ENCODE results near the gene JPT2.
"Not testable (repeated sequence)": the region's sequence is repeated elsewhere in the genome, so short reads cannot be mapped to it uniquely, and the experiment has no call there.

JPT2 gene

DNA sequence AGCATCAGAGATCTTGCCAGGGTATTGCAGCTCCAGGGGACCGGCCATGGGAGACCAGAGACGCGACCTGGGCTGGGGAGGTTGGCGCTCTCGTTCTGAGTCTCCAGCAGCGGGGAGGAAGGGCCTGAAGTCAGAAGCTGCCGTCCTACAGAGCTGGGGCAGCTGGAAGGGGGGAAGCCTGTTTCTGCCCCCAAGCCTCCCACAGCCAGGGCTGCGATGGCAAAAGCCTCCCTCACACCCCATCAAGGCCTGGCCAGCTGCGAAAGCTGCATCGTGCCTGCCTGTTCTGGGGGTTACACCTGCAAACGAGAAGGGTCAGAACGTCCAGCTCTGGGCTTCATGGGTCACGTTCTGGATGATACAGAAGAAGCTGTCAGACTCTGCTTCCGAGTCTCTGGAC, 54.0 kb downstream of the JPT2 start:
- no peak for DNase-seq (ENCODE audit: low spot score)

DNA sequence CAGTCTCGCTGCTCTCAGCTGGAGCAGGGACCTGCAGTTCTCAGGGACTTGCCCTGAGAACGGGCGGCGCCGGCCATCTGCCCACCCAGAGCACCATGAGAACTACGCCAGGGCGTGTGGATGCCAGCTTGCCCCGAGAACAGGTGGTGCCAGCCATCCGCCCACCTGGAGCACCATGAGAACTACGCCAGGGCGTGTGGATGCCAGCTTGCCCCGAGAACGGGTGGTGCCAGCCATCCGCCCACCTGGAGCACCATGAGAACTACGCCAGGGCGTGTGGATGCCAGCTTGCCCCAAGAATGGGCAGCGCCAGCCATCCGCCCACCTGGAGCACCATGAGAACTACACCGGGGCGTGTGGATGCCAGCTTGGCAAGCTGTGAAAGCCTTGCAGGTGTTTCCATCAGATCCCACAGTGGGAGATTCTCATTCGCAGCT, 54.5 kb downstream of the JPT2 start:
- DNase-seq (ENCODE audit: low spot score) = not testable (repeated sequence)

DNA sequence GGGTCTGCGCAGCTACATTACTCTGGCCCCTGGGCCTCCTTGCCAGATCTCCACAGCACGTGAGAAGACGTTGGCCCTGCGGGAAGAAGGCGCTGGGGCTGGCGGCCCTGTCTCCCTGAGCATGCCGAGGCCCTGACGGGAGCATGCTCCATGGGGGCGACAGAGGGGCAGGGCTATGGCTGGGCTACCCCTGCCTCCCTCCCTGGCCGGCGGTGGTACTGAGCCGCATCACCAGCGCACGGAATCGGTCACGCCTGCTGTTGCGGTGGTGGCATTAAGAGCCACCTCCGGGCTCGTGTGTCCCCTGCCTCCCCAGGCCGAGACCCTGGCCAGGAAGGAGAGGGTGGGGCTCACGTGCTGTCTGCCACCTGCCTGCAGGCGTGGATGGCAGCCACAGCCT, 56.0 kb downstream of the JPT2 start:
- no peak for DNase-seq (ENCODE audit: low spot score)

DNA sequence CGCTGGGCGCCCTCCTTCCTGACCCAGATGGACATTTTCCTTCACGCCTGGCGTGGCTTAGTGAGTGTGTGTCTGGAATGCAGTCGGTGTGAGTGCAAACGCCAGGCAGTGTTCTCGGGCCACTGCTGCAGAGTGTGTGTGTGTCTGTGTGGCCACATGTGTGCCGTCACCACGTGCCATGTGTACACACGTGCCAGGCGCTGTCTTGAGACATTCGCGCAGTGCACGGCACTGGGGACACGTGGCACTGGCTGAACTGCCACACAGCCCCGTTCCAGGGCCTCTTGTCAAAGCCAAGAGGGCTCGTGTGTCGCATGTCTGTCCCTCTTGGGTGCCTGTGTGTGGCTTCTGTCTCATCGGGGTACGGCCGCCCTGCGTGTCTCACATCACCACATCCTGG, 56.7 kb downstream of the JPT2 start:
- DNase-seq (ENCODE audit: low spot score) = no peak

DNA sequence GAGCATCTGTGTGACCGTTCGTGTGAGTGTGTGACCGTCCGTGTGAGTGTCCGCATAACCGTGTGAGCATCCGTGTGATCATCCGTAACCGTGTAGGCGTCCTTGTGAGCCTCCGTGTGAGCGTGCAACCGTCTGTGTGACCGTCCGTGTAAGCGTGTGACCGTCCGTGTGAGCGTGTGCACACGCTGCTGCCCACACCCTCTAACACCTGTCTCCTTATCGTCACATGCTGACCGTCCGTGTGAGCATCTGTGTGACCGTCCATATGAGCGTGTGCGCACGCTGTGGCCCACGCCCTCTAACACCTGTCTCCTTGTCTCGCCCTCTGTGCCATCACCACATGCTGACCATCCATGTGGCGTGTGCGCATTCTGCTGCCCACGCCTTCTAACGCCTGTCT, 62.2 kb downstream of the JPT2 start:
- no peak for DNase-seq (ENCODE audit: low spot score)

DNA sequence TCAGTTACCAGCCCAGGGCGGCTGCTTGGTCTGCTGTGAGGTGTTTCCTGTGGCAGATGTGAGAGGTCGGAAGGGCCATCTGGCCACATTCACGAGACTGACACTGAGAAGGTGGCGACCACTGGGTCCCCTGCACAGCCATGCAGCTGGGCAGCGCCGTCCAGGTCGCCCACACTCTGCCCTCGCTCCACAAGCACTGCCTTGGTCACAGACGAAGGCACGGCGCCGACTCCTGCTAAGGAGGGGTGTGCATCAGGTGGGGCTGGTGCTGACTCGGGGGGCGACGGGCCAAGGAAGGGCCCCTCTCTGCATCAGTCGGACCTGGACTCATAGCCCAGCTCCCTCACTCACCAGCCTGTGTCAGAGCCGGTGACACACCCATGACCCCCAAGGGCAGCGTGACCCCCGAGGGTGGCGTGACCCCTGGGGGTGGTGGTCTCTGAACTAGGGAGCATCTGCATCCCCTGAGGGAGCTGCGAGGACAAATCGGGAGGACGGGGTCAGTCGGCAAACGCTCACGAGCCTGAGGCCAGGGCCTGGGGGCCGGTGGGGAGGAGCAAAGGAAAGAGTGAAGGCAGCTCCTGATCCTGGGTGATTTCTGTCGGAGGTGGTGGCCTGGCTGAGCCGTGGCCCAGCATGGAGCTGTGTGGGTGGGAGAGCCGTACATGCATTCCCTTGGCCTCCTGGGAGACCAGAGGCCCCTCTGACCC, 62.9 kb downstream of the JPT2 start:
- DNase-seq (ENCODE audit: low spot score) = no peak

DNA sequence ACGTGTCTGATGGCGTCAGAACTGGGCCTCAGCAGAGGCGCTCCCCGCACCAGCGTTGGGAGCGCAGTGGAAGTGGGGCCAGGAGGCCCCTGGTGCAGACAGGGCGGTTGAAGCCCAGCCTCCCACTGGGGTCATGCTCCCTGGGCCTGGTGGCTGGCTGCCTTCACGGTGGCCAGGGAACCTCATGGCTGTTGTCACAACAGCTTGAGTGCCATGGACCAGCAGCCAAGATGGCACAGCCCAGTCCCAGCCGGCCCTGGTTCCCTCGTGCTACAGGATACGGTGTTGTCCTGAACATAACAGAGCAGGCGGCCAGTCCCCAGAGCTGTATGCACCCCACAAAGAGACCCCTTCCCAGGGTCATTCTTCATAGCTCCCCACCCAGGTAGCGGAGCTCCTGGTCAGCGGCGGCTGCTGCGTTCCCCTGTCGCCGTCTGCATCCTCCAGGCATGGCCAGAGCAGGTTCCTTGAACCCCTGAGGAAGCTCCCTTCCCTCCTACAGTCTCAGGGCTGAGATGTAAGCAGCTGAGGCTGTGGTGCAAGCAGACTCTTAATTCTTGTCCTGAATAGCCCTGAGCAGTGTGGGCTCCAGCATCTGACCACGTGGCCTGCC, 63.6 kb downstream of the JPT2 start:
- DNase-seq (ENCODE audit: low spot score) = no peak

DNA sequence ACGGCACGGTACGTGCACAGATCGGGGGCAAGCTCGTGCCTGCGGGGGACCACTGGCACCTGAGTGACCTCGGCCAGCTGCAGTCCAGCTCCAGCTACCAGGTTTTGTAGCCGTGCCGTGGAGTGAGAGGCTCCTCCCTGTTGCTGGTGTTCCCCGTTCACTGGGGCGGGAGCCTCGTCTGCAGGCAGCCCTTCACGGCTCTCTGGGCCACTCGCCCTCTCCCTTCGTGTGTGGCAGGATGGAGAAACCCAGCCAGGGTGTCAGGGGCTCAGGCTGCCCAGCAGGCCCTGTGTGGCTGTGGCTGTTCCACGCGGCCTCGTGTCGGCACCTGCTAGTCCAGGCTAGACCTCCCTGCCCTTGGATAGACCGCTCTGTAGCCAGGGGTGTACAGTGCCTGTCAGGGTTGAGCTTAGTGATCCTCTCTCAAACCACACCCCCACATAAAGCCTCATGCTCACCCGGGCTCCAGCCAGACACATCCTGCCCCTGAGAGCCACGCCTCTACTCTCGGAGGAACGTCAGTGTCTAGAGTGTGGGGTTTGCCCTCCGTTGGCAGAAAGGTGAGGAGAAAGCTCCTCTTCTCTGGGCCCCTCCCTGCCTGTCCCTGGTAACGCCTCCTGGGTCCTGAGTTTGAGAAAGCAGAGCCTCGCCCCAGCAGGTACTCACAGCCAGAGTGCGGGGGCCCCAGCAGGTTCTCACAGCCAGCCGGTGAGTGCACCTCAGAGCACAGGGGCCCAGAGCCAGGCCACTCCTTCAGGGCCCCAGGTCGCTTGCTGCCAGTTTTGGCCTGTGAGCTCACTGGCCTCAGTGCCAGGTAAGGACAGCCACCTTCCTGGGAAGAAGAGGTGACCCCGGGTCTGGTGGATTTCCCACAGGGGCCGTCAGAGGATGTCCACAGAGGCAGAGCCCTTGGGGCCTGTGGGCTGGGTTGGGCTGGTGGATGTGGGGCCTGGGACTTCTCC, 65.6 kb downstream of the JPT2 start:
- DNase-seq (ENCODE audit: low spot score) = no peak

DNA sequence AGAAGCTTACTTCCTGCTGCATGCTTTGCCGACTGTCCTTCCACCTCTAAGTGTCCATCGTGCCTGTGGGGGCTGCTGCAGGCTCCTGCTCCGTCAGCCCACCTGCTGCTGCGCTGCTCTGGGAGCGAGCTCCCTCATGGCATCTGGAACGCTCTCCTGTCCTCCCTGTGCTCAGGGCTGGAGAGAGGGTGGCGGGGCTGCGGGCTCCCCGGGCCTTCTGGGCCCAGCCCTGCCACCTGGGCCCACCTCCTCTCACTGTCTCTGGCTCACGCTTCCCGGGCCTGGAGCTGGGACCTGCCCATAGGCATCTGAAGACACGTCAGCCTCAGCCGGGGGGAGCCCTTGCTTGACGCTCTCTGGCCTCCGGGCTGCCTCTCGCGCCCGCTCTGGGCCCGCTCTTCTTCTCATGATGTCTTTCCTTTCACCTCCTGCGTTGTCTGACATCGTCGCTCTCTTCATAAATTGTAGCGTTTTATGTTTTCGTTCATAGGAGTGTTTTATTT, 66.3 kb downstream of the JPT2 start:
- no peak for DNase-seq (ENCODE audit: low spot score)

DNA sequence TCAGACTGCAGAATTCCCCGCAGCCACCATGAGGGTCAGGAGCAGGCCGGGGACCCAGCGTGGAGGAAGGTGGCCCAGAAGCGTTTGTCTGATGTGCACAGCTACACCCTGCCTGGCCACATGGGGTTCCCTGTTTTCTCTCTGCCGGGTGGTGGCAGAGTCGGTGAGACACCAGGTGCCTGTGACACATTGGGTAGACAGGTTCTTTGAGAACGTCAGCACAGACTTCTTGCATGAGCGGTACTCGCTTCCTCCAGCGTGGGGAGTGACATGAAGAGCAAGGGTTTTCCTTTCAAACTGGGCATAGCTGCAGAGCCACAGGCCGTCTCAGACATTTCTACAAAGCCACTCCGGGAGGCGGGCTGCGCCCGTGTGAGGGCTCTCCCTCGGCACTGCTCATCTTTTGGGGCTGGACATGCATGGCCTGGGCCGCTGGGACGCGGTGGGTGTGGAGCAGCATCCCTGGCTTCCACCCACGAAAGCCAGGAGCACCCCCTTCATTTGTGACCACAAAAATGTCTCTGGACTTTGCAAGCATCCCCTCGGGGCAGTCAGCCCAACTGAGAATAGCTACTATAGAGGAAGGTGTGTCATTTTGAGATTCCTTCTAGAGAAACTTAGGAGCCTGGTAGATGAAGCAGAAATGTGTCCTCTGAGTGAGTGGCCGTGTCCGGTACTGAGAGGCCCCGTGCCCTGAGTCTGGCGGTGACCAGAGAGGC, 67.3 kb downstream of the JPT2 start:
- no peak for DNase-seq (ENCODE audit: low spot score)

DNA sequence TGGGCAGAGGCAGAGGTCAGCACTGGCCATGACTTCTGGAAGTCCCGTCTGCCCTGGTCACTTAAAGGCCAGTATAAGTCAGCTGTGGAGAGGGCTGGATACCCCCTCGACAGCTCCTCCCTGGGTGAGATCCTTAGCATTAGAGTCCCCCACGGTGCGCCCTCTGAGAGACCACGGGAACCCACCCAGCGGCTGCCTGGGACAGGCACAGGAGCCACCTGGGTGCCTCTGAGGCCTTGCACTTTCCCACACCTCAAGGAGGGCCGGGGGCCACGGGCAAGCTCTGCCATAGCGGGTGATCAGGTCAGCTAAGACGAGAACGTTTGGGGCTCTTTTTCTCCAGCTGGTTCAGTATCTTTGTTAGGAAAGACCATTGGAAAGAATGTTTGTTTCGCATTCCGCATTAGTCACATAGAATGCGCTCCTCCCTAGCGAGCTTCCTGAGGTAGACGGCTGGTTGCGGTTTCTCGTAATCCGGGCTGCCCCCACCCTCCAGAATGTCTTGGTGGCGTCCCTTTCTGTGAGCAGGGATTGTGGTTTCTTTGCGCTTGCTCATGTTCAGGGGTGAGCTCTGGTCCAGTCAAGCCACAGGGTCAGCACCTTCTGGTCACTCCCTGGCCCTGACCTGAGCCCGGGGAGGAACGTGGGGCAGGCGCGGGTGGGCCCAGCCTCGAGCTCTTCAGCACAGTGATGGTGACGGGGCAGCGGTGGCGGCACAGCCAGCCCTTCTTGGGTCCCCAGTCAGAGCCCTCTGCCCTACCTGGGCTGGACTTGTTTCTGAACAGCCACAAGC, 68.0 kb downstream of the JPT2 start:
- DNase-seq (ENCODE audit: low spot score) = no peak

DNA sequence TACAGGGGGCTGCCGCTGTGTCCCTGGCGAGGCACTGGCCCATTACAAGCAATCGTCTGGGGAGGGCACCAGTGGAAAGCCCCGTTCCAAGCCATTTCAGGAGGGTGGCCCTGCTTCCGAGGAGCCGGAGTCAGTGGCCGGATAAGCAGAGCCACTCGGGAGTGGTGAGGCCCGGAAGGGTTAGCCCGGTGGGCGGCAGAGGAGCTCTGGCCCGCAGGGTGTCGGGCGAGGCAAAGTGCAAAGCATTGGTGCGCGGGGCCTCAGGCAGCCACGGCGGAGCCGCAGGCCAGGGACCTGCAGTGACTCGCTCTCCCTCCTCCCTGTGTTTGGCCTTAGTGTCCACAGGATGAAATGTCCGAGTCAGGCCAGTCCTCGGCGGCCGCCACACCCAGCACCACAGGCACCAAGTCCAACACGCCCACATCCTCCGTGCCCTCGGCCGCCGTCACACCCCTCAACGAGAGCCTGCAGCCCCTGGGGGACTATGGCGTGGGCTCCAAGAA, 68.7 kb downstream of the JPT2 start:
- DNase-seq (ENCODE audit: low spot score) = no peak

DNA sequence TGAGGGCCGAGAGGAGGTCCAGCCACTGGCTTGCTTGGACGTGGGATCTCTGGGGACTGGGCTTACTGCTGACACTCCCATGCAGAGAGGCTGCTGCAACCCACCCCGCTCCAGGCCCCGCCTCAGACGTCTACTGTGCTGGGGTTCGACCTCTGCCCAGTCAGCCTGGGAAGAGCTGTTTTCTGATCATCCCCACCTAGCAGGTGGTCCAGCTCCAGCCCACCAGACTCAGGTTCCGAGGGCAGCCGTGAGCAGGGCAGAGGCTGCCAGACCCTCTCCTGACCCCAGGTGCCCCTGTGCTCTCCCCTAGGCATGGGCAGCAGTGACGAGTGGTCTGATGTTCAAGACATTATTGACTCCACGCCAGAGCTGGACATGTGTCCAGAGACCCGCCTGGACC, 69.9 kb downstream of the JPT2 start:
- no peak for DNase-seq (ENCODE audit: low spot score)

DNA sequence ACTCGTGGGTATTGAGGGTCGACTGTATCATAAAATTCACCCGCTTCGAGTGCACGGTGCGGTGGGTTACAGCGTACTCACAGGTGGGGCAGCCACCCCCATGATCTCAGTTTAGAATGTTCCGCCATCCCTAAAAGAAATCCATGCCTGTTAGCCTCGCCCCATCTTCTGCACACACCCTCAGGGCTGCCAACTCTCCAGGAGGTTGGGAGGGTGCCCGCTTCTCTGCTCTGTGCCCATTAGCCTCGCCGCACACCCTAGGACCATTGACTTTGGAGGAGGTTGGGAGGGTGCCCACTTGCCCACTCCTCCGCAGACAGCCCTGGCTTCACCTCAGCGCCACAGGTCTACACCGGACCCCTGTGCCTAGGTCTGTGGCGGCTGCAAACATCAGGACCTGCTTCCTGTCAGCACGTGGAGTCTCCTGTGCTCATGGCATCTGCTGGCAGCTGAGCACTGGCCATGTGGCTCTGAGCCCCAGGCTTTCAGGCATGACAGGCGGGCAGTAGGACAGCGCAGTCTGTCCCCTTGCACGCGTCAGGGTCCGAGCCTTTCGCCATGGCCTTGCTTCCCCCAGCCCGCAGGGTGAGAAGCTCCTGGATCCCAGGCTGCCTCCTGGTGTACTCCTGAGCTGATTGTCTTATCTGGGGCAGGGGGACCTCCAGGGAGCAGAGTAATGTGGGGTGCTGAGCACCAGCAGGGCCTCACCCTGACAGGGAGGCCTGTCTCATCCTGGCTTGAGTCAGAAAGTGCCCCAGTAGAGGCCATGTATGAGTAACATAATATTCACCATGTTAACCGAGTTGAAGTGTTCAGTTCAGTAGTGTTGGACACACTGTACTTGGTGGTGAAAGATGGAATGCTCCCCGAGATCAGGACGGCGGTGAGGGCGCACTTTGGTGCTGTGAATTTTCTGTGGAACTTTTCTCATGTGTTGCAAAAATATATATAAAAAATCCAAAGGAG, 71.4 kb downstream of the JPT2 start:
- no peak for DNase-seq (ENCODE audit: low spot score)
